Ovary (tissue), 3 donors: Measurements from ENCODE around the gene NUDCD3.

Experiments used
- CTCF ChIP-seq, 3 donors: fragments of 450-650 bp in 2 of 3; fragments of 200-600 bp in 1 of 3; IDR thresholded peaks; one replicate each; pipeline versions ENCODE4 v1.5.1 to v1.8.0; 2016 to 2022; ENCODE audit warnings: antibody characterized with exemption in 3 of 3, mild to moderate bottlenecking in 1 of 3
- EP300 ChIP-seq: sonication (generic); formaldehyde crosslinking; IDR thresholded peaks from one replicate; pipeline ENCODE4 v1.6.1; 2017; ENCODE audit warnings: antibody characterized with exemption
- POLR2A ChIP-seq: fragments of 450-650 bp; IDR thresholded peaks from one replicate; pipeline ENCODE4 v1.6.1; 2017; ENCODE audit warnings: antibody characterized with exemption, mild to moderate bottlenecking, moderate library complexity
- donor health status: DM: no; HTN: no; CAD: no.

- TF ChIP-seq CTCF (IDR thresholded peaks at IDR 0.05) (no peak), POLR2A (no peak), EP300 (no peak)
Measured at GRCh38 chr7:44521347-44522095, 31.1 kb upstream of the NUDCD3 start.
